HEK293 (cell line): ENCODE data around the gene VPS35L.

Source experiments
- CTCF ChIA-PET: fragments of 350-600 bp; formaldehyde crosslinking; extraction: SDS; loops from one replicate; lab custom pipeline; 2021; ENCODE audit warnings: antibody characterized with exemption; lab: Yijun Ruan, JAX
- POLR2A ChIA-PET: fragments of 300-600 bp; formaldehyde crosslinking; extraction: SDS; loops from one replicate; lab custom pipeline; 2020; ENCODE audit warnings: antibody characterized with exemption, inconsistent platforms; lab: Yijun Ruan, JAX
- H3K27ac ChIP-seq: fragments of 200-500 bp; sonication (Bioruptor generic); 2 replicates; pipeline ENCODE4 v1.5.1; 2014; ENCODE audit warnings: low read depth, low read length, control low read depth, inconsistent platforms; ENCODE audit errors: extremely low read depth
- H3K36me3 ChIP-seq, 2 experiments: fragments of 200-500 bp in 1 of 2; sonication (Bioruptor generic) in 1 of 2; 1 replicate in 1 of 2; 2 replicates in 1 of 2; pipeline ENCODE4 v1.5.1; 2014 to 2017; ENCODE audit warnings: inconsistent platforms in 2 of 2, low read length in 2 of 2; ENCODE audit not compliant: control insufficient read depth in 2 of 2, insufficient read depth in 1 of 2
- H3K4me1 ChIP-seq: fragments of 200-500 bp; sonication (Bioruptor generic); 2 replicates; pipeline ENCODE4 v1.5.1; 2014; ENCODE audit warnings: mild to moderate bottlenecking, low read length, inconsistent platforms; ENCODE audit not compliant: control insufficient read depth, insufficient read depth
- H3K4me3 ChIP-seq: 2 replicates; pipeline ENCODE4 v1.5.1; 2011; ENCODE audit warnings: low read depth, mild to moderate bottlenecking, control low read depth, low read length, moderate library complexity
- H3K9me3 ChIP-seq: fragments of 200-500 bp; sonication (Bioruptor generic); 2 replicates; pipeline ENCODE4 v1.5.1; 2014; ENCODE audit warnings: low read depth, low read length, inconsistent platforms; ENCODE audit not compliant: control insufficient read depth, insufficient read depth
- KLF16 ChIP-seq: fragments of 450-650 bp; formaldehyde crosslinking; IDR thresholded peaks from 2 replicates; pipeline ENCODE4 v1.5.1; 2017; ENCODE audit warnings: missing biosample characterization, missing genetic modification characterization
- SCRT1 ChIP-seq: fragments of 450-650 bp; formaldehyde crosslinking; IDR thresholded peaks from 2 replicates; pipeline ENCODE4 v1.5.1; 2016; ENCODE audit warnings: missing biosample characterization, missing genetic modification characterization, borderline replicate concordance
- SP2 ChIP-seq: fragments of 450-650 bp; formaldehyde crosslinking; IDR thresholded peaks from 2 replicates; pipeline ENCODE4 v1.5.1; 2016; ENCODE audit warnings: missing biosample characterization, missing genetic modification characterization
- SP3 ChIP-seq: fragments of 450-650 bp; formaldehyde crosslinking; IDR thresholded peaks from 2 replicates; pipeline ENCODE4 v1.5.1; 2016; ENCODE audit warnings: missing biosample characterization, missing genetic modification characterization
- TRIM28 ChIP-seq: IDR thresholded peaks from 2 replicates; pipeline ENCODE4 v1.6.1; 2011; ENCODE audit warnings: low read length, control low read depth, borderline replicate concordance
- TSHZ1 ChIP-seq: fragments of 450-650 bp; formaldehyde crosslinking; IDR thresholded peaks from 2 replicates; pipeline ENCODE4 v1.5.1; 2016; ENCODE audit warnings: missing biosample characterization, missing genetic modification characterization, borderline replicate concordance
- ZBTB1 ChIP-seq: fragments of 450-650 bp; formaldehyde crosslinking; IDR thresholded peaks from 2 replicates; pipeline ENCODE4 v1.5.1; 2016; ENCODE audit warnings: missing biosample characterization, missing genetic modification characterization
- ZBTB10 ChIP-seq: fragments of 450-650 bp; formaldehyde crosslinking; IDR thresholded peaks from 2 replicates; pipeline ENCODE4 v1.5.1; 2016; ENCODE audit warnings: missing biosample characterization, missing genetic modification characterization
- ZBTB21 ChIP-seq: fragments of 450-650 bp; formaldehyde crosslinking; IDR thresholded peaks from 2 replicates; pipeline ENCODE4 v1.5.1; 2017; ENCODE audit warnings: missing biosample characterization, missing genetic modification characterization
- ZBTB26 ChIP-seq: fragments of 450-650 bp; formaldehyde crosslinking; optimal IDR thresholded peaks from 2 replicates; pipeline ENCODE3; 2016; ENCODE audit warnings: missing biosample characterization, mild to moderate bottlenecking, missing genetic modification characterization
- ZNF133 ChIP-seq: fragments of 450-650 bp; formaldehyde crosslinking; IDR thresholded peaks from 2 replicates; pipeline ENCODE4 v1.5.1; 2016; ENCODE audit warnings: missing biosample characterization, missing genetic modification characterization
- ZNF2 ChIP-seq: fragments of 450-650 bp; formaldehyde crosslinking; IDR thresholded peaks from 2 replicates; pipeline ENCODE4 v1.5.1; 2016; ENCODE audit warnings: missing biosample characterization, missing genetic modification characterization
- ZNF280C ChIP-seq: fragments of 450-650 bp; formaldehyde crosslinking; IDR thresholded peaks from 2 replicates; pipeline ENCODE4 v1.5.1; 2016; ENCODE audit warnings: missing biosample characterization, missing genetic modification characterization
- ZNF350 ChIP-seq: fragments of 450-650 bp; formaldehyde crosslinking; IDR thresholded peaks from 2 replicates; pipeline ENCODE4 v1.5.0; 2017; ENCODE audit warnings: missing biosample characterization, mild to moderate bottlenecking, missing genetic modification characterization
- ZNF394 ChIP-seq: fragments of 450-650 bp; formaldehyde crosslinking; IDR thresholded peaks from 2 replicates; pipeline ENCODE4 v1.5.1; 2016; ENCODE audit warnings: missing biosample characterization, missing genetic modification characterization, mild to moderate bottlenecking, moderate library complexity, borderline replicate concordance
- ZNF514 ChIP-seq: fragments of 450-650 bp; formaldehyde crosslinking; IDR thresholded peaks from 2 replicates; pipeline ENCODE4 v1.5.1; 2016; ENCODE audit warnings: missing biosample characterization, missing genetic modification characterization
- ZNF521 ChIP-seq: fragments of 450-650 bp; formaldehyde crosslinking; IDR thresholded peaks from 2 replicates; pipeline ENCODE4 v1.5.1; 2017; ENCODE audit warnings: missing biosample characterization, mild to moderate bottlenecking, missing genetic modification characterization
- ZNF555 ChIP-seq: fragments of 450-650 bp; formaldehyde crosslinking; conservative IDR thresholded peaks from 2 replicates; pipeline ENCODE4 v1.5.1; 2017; ENCODE audit warnings: missing biosample characterization, mild to moderate bottlenecking, missing genetic modification characterization, inconsistent platforms
- ZNF560 ChIP-seq: fragments of 450-650 bp; formaldehyde crosslinking; IDR thresholded peaks from 2 replicates; pipeline ENCODE4 v1.5.1; 2017; ENCODE audit warnings: missing biosample characterization, missing genetic modification characterization, borderline replicate concordance
- ZNF654 ChIP-seq: fragments of 450-650 bp; formaldehyde crosslinking; IDR thresholded peaks from 2 replicates; pipeline ENCODE4 v1.5.1; 2016; ENCODE audit warnings: low read depth, missing biosample characterization, missing genetic modification characterization
- ZNF776 ChIP-seq: fragments of 450-650 bp; formaldehyde crosslinking; IDR thresholded peaks from 2 replicates; pipeline ENCODE4 v1.5.0; 2017; ENCODE audit warnings: missing biosample characterization, missing genetic modification characterization, borderline replicate concordance
- ZNF830 ChIP-seq: fragments of 450-650 bp; IDR thresholded peaks from 2 replicates; pipeline ENCODE4 v1.5.0; 2018; ENCODE audit warnings: missing biosample characterization, missing genetic modification characterization, low read depth, mild to moderate bottlenecking, moderate library complexity
- ZSCAN30 ChIP-seq: fragments of 450-650 bp; IDR thresholded peaks from 2 replicates; pipeline ENCODE4 v1.5.1; 2018; ENCODE audit warnings: missing biosample characterization, mild to moderate bottlenecking, missing genetic modification characterization, moderate library complexity

The VPS35L gene

GRCh38 chr16:19548144-19548543, 7.4 kb upstream of the VPS35L start (continued):
- TF ChIP-seq ZNF776 (tag by site-specific recombination) (no peak), ZBTB21 (tag by site-specific recombination) (no peak), ZNF133 (tag by site-specific recombination) (no peak), ZNF830 (tag by site-specific recombination) (no peak), TRIM28 (no peak)

- H3K9me3 ChIP-seq, result no peaks in the 10 kb centered on the region
- no peak overlapping the region for H3K4me3 ChIP-seq
- peaks cover 52 to 80% of the 10 kb centered on the region in 2 experiments for H3K36me3 ChIP-seq
- TF ChIP-seq ZNF394 (no peak), SCRT1 (tag by site-specific recombination) (no peak), SP2 (tag by site-specific recombination) (no peak), ZNF521 (tag by site-specific recombination) (no peak), ZNF280C (tag by site-specific recombination) (no peak), ZNF560 (tag by site-specific recombination) (no peak), ZNF654 (tag by site-specific recombination) (no peak)
- H3K4me1 ChIP-seq, result no peaks in the 10 kb centered on the region
- POLR2A ChIA-PET, result no interaction called here
- no peak overlapping the region for H3K27ac ChIP-seq
- CTCF ChIA-PET, result no interaction called here
Observed at GRCh38 chr16:19549673-19550072, 5.8 kb upstream of the VPS35L start.

GRCh38 chr16:19555938-19556771, 652 bp downstream of the VPS35L start:
- CTCF ChIA-PET, result interaction anchor here (0.6 to 3.3 kb wide), 16 partner anchors 14 to 877 kb away, joined by 3 to 18 read pairs (median 5); partner anchors contain the start of gene CCP110
- POLR2A ChIA-PET, result interaction anchor here (0.6 to 1.8 kb wide), 20 partner anchors 10 to 1344 kb away, joined by 3 to 25 read pairs (median 4); partner anchors contain the start of genes ARL6IP1, CCP110, DCUN1D3 and GDE1
- Histone ChIP-seq H3K36me3 (peaks cover 14 to 20% of the 10 kb centered on the region in 2 experiments), H3K9me3 (no peaks in the 10 kb centered on the region), H3K4me1 (no peaks in the 10 kb centered on the region), H3K4me3 (peak overlapping the region; percentile 86), H3K27ac (peak overlapping the region; percentile 53; the same call in 1 of the 2 replicates)
- TF ChIP-seq TSHZ1 (no peak), ZNF514 (no peak), ZSCAN30 (tag by site-specific recombination) (no peak), ZNF2 (tag by site-specific recombination) (no peak), ZBTB1 (tag by site-specific recombination) (no peak), ZNF350 (tag by site-specific recombination) (no peak), ZBTB26 (tag by site-specific recombination) (no peak), ZNF555 (tag by site-specific recombination) (no peak), KLF16 (tag by site-specific recombination) (no peak), ZBTB10 (tag by site-specific recombination) (no peak), SP3 (tag by site-specific recombination) (peak; percentile 57)
